ENCODE results near the gene FERMT1.
"Not testable (repeated sequence)": the region's sequence is repeated elsewhere in the genome, so short reads cannot be mapped to it uniquely, and the experiment has no call there.

Gene FERMT1

DNA sequence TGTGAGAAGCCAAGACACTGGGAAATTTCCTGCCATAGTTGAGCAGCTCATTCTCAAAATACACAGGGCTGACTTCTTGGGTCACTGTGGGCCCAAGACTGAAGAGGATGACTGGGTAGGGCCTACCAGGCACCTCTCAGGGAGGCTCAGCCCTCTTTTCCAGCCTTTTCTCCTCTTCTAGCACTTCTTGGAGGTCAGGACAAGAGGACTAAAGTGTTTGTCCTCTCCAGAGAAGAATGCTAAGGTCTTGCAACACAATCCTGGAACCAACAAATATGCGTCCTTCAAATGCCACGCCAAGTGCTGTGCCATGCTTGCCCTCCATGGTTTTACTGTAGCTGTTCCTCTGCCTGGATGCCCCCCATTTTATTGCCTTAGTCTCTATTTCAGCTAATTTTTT, 65.7 kb downstream of the FERMT1 start:
- no peaks in the 10 kb centered on the region for H4K20me1 ChIP-seq (ENCODE audit: insufficient read depth, low read length, poor library complexity, severe bottlenecking)
- H3F3A ChIP-seq (ENCODE audit: low read depth), result no peaks in the 10 kb centered on the region
- H3K4me1 ChIP-seq (ENCODE audit: insufficient read depth, low read length, poor library complexity, severe bottlenecking), result peaks cover 4% of the 10 kb centered on the region
- H3K4me2 ChIP-seq (ENCODE audit: low read depth, low read length, poor library complexity, severe bottlenecking), result no peak overlapping the region
- H3K36me3 ChIP-seq (ENCODE audit: insufficient read depth, low read length), result no peaks in the 10 kb centered on the region
- no peak overlapping the region for H2AFZ ChIP-seq (ENCODE audit: low read length)
- H3K9ac ChIP-seq (ENCODE audit: low read depth, low read length, poor library complexity, severe bottlenecking), result no peak overlapping the region
- H3K9me3 ChIP-seq (ENCODE audit: insufficient read depth, low read depth, low read length), result no peaks in the 10 kb centered on the region
- no peak overlapping the region for H3K4me3 ChIP-seq (ENCODE audit: low read length, poor library complexity, severe bottlenecking)
- no peaks in the 10 kb centered on the region for H3K79me2 ChIP-seq (ENCODE audit: insufficient read depth, low read length)
- TF ChIP-seq EZH2phosphoT487 (IDR thresholded peaks at IDR 0.05; ENCODE audit: borderline replicate concordance), result no peak
- TF ChIP-seq, protein P1, sequence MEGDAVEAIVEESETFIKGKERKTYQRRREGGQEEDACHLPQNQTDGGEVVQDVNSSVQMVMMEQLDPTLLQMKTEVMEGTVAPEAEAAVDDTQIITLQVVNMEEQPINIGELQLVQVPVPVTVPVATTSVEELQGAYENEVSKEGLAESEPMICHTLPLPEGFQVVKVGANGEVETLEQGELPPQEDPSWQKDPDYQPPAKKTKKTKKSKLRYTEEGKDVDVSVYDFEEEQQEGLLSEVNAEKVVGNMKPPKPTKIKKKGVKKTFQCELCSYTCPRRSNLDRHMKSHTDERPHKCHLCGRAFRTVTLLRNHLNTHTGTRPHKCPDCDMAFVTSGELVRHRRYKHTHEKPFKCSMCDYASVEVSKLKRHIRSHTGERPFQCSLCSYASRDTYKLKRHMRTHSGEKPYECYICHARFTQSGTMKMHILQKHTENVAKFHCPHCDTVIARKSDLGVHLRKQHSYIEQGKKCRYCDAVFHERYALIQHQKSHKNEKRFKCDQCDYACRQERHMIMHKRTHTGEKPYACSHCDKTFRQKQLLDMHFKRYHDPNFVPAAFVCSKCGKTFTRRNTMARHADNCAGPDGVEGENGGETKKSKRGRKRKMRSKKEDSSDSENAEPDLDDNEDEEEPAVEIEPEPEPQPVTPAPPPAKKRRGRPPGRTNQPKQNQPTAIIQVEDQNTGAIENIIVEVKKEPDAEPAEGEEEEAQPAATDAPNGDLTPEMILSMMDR (conservative IDR thresholded peaks at IDR 0.05; ENCODE audit: low read length), result no peak
- no peaks in the 10 kb centered on the region for H3K9me2 ChIP-seq (replicated peaks; ENCODE audit: low read depth, low read length)
- no peaks in the 10 kb centered on the region for H3K27me3 ChIP-seq (ENCODE audit: insufficient read depth, low read length, poor library complexity, severe bottlenecking)

DNA sequence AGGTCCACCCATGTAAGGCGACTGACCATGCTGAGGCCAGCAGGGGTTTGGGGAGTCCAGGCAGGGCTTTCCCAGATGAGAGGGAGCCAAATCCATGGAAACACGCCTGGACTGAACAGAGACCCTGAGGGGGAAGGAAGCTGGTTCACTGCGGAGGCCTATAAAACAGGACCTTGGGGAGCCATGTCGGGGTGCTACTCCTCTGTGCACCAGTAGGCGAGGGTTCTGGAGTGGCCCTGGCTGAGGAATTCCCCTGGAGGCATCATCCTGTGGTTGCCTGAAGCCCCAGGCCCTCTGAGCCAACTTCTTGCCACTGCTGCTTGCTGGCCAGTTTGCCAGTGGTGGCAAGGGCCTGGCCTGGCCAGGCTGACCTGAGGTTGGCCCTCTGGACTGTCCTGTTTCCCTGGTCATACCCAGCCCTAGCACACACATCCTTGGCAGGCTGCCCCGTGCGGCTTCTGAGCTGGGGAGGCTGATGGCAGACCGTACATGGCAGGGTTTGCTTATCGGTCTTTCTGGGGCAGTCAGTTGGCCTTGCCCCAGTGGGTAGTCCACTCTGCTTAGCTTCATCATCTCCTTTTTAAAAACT, 66.8 kb downstream of the FERMT1 start:
- Histone ChIP-seq H3K79me2 (ENCODE audit: insufficient read depth, low read length) (no peaks in the 10 kb centered on the region), H3K4me1 (ENCODE audit: insufficient read depth, low read length, poor library complexity, severe bottlenecking) (peaks cover 4% of the 10 kb centered on the region), H3K9me3 (ENCODE audit: insufficient read depth, low read depth, low read length) (no peaks in the 10 kb centered on the region), H4K20me1 (ENCODE audit: insufficient read depth, low read length, poor library complexity, severe bottlenecking) (no peaks in the 10 kb centered on the region), H3K9me2 (replicated peaks; ENCODE audit: low read depth, low read length) (no peaks in the 10 kb centered on the region), H3K36me3 (ENCODE audit: insufficient read depth, low read length) (no peaks in the 10 kb centered on the region), H3F3A (ENCODE audit: low read depth) (no peaks in the 10 kb centered on the region), H3K9ac (ENCODE audit: low read depth, low read length, poor library complexity, severe bottlenecking) (no peak overlapping the region), H3K4me2 (ENCODE audit: low read depth, low read length, poor library complexity, severe bottlenecking) (no peak overlapping the region), H2AFZ (ENCODE audit: low read length) (no peak overlapping the region), H3K4me3 (ENCODE audit: low read length, poor library complexity, severe bottlenecking) (no peak overlapping the region), H3K27me3 (ENCODE audit: insufficient read depth, low read length, poor library complexity, severe bottlenecking) (no peaks in the 10 kb centered on the region)
- TF ChIP-seq, protein P1 (conservative IDR thresholded peaks at IDR 0.05; ENCODE audit: low read length), result no peak
- no peak for TF ChIP-seq EZH2phosphoT487 (IDR thresholded peaks at IDR 0.05; ENCODE audit: borderline replicate concordance)

- H4K20me1 ChIP-seq (ENCODE audit: insufficient read depth, low read length, poor library complexity, severe bottlenecking), result no peaks in the 10 kb centered on the region
- TF ChIP-seq EZH2phosphoT487 (IDR thresholded peaks at IDR 0.05; ENCODE audit: borderline replicate concordance), result no peak
- TF ChIP-seq, protein P1 (conservative IDR thresholded peaks at IDR 0.05; ENCODE audit: low read length), result no peak
- H3K4me2 ChIP-seq (ENCODE audit: low read depth, low read length, poor library complexity, severe bottlenecking), result no peak overlapping the region
Observed at GRCh38 chr20:6055161-6055783, 67.6 kb downstream of the FERMT1 start.

DNA sequence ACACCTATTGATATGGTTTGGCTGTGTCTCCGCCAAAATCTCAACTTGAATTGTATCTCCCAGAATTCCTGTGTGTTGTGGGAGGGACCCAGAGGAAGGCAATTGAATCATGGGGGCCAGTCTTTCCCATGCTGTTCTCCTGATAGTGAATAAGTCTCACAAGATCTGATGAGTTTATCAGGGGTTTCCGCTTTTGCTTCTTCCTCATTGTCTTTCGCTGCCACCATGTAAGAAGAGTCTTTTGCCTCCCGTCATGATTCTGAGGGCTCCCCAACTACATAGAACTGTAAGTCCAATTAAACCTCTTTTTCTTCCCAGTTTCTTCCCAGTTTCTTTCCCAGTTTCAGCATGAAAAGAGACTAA, 68.2 kb downstream of the FERMT1 start:
- H3K9ac ChIP-seq (ENCODE audit: low read depth, low read length, poor library complexity, severe bottlenecking); H3F3A ChIP-seq (ENCODE audit: low read depth); H3K79me2 ChIP-seq (ENCODE audit: insufficient read depth, low read length); H3K27me3 ChIP-seq (ENCODE audit: insufficient read depth, low read length, poor library complexity, severe bottlenecking); H3K9me2 ChIP-seq (replicated peaks; ENCODE audit: low read depth, low read length); H3K9me3 ChIP-seq (ENCODE audit: insufficient read depth, low read depth, low read length); H3K4me3 ChIP-seq (ENCODE audit: low read length, poor library complexity, severe bottlenecking); H4K20me1 ChIP-seq (ENCODE audit: insufficient read depth, low read length, poor library complexity, severe bottlenecking); H2AFZ ChIP-seq (ENCODE audit: low read length); H3K4me1 ChIP-seq (ENCODE audit: insufficient read depth, low read length, poor library complexity, severe bottlenecking); H3K36me3 ChIP-seq (ENCODE audit: insufficient read depth, low read length); H3K4me2 ChIP-seq (ENCODE audit: low read depth, low read length, poor library complexity, severe bottlenecking): not testable (repeated sequence)

More at GRCh38 chr20:6055161-6055783, 67.6 kb downstream of the FERMT1 start:
- Histone ChIP-seq H3K9me3 (ENCODE audit: insufficient read depth, low read depth, low read length) (no peaks in the 10 kb centered on the region), H3K27me3 (ENCODE audit: insufficient read depth, low read length, poor library complexity, severe bottlenecking) (no peaks in the 10 kb centered on the region), H3F3A (ENCODE audit: low read depth) (no peaks in the 10 kb centered on the region), H3K9ac (ENCODE audit: low read depth, low read length, poor library complexity, severe bottlenecking) (no peak overlapping the region), H3K36me3 (ENCODE audit: insufficient read depth, low read length) (no peaks in the 10 kb centered on the region), H3K79me2 (ENCODE audit: insufficient read depth, low read length) (no peaks in the 10 kb centered on the region), H3K4me3 (ENCODE audit: low read length, poor library complexity, severe bottlenecking) (no peak overlapping the region), H3K9me2 (replicated peaks; ENCODE audit: low read depth, low read length) (no peaks in the 10 kb centered on the region), H2AFZ (ENCODE audit: low read length) (no peak overlapping the region), H3K4me1 (ENCODE audit: insufficient read depth, low read length, poor library complexity, severe bottlenecking) (peaks cover 4% of the 10 kb centered on the region)

Measured in Loucy (cell line).